H1 (cell line): ENCODE data around the gene ASCC2. TPM values are rescaled to one million over a fixed set of nuclear protein-coding genes. Genes with fewer than 3 reads are reported as not detected.

ENCODE experiments used
- CTCF ChIA-PET: fragments of 300-600 bp; sonication (Branson Sonifier 250); formaldehyde crosslinking; loops from one replicate; lab custom pipeline; 2021; ENCODE audit not compliant: partially characterized antibody; lab: Charles Lee
- POLR2A ChIA-PET: fragments of 300-600 bp; sonication (Branson Sonifier 250); formaldehyde crosslinking; loops from one replicate; lab custom pipeline; 2021; ENCODE audit warnings: inconsistent platforms; ENCODE audit not compliant: partially characterized antibody; lab: Charles Lee
- DNase-seq, 2 experiments: peaks; one replicate each; pipeline versions ENCODE4 v3.0.0 to v3.0.0-alpha.2; 2010 to 2022; ENCODE audit warnings: low spot score in 2 of 2, low read depth in 1 of 2, mixed read lengths in 1 of 2
- FAIRE-seq: peaks from 2 replicates; lab custom pipeline; 2011; peaks lifted over from hg19 to GRCh38; lab: Jason Lieb, UNC
- H2AFZ ChIP-seq: 2 replicates; pipeline ENCODE4 v1.8.1; 2012; ENCODE audit warnings: low read length, inconsistent platforms
- H2AK5ac ChIP-seq: 2 replicates; pipeline ENCODE4 v1.6.1; 2013; ENCODE audit warnings: low read depth, low read length
- H2BK120ac ChIP-seq: replicated peaks from 2 replicates; pipeline ENCODE3; 2013; ENCODE audit warnings: low read depth, low read length, inconsistent platforms
- H2BK12ac ChIP-seq: 2 replicates; pipeline ENCODE4 v1.6.1; 2013; ENCODE audit warnings: low read depth, low read length
- H2BK15ac ChIP-seq: 2 replicates; pipeline ENCODE4 v1.6.1; 2013; ENCODE audit warnings: low read length
- H2BK20ac ChIP-seq: 2 replicates; pipeline ENCODE4 v1.6.1; 2013; ENCODE audit warnings: low read length
- H2BK5ac ChIP-seq: 2 replicates; pipeline ENCODE4 v1.6.1; 2013; ENCODE audit warnings: low read depth, low read length
- H3K14ac ChIP-seq: 2 replicates; pipeline ENCODE4 v1.6.1; 2013; ENCODE audit warnings: inconsistent platforms; ENCODE audit not compliant: insufficient read length
- H3K18ac ChIP-seq: 2 replicates; pipeline ENCODE4 v1.6.1; 2013; ENCODE audit warnings: low read length; ENCODE audit errors: extremely low read depth
- H3K23ac ChIP-seq: 2 replicates; pipeline ENCODE4 v1.6.1; 2013; ENCODE audit warnings: inconsistent platforms; ENCODE audit not compliant: insufficient read length
- H3K23me2 ChIP-seq: 2 replicates; pipeline ENCODE4 v1.6.1; 2013; ENCODE audit warnings: low read depth, low read length
- H3K27ac ChIP-seq: 2 replicates; pipeline ENCODE4 v1.6.1; 2011; ENCODE audit warnings: low read depth, low read length, inconsistent platforms
- H3K27me3 ChIP-seq, 4 experiments: replicated peaks in 1 of 4; 1 replicate in 1 of 4; 2 replicates in 3 of 4; pipeline versions ENCODE4 v1.6.1 to v1.8.1; 2011 to 2013; ENCODE audit warnings: low read length in 3 of 4, mild to moderate bottlenecking in 3 of 4, inconsistent platforms in 2 of 4, mixed read lengths in 2 of 4, moderate library complexity in 1 of 4; ENCODE audit not compliant: control insufficient read depth in 3 of 4, insufficient read depth in 3 of 4; ENCODE audit errors: extremely low read depth in 1 of 4
- H3K36me3 ChIP-seq, 4 experiments: 2 replicates each; pipeline versions ENCODE4 v1.6.1 to v1.8.1; 2011 to 2013; ENCODE audit warnings: mild to moderate bottlenecking in 4 of 4, low read length in 3 of 4, moderate library complexity in 2 of 4, control low read depth in 1 of 4, inconsistent platforms in 1 of 4; ENCODE audit not compliant: insufficient read depth in 4 of 4, control insufficient read depth in 2 of 4
- H3K4ac ChIP-seq: replicated peaks from 2 replicates; pipeline ENCODE3; 2013; ENCODE audit warnings: low read length, low read depth, mixed read lengths, inconsistent platforms; ENCODE audit not compliant: insufficient read length
- H3K4me1 ChIP-seq, 4 experiments: replicated peaks in 1 of 4; 1 replicate in 1 of 4; 2 replicates in 3 of 4; pipeline versions ENCODE4 v1.6.1 to v1.8.1; 2011 to 2013; ENCODE audit warnings: low read length in 3 of 4, inconsistent platforms in 2 of 4, mixed read lengths in 1 of 4; ENCODE audit not compliant: insufficient read depth in 4 of 4, control insufficient read depth in 3 of 4
- H3K4me2 ChIP-seq, 2 experiments: 2 replicates each; pipeline versions ENCODE4 v1.6.1 to v1.8.1; 2011 to 2013; ENCODE audit warnings: low read depth in 2 of 2, low read length in 2 of 2, control low read depth in 1 of 2, inconsistent platforms in 1 of 2, mild to moderate bottlenecking in 1 of 2; ENCODE audit not compliant: insufficient read depth in 1 of 2
- H3K4me3 ChIP-seq, 4 experiments: fragments of 200-600, 300-600 bp in 1 of 4; sonication (generic), shearing (Covaris generic), sonication (Bioruptor Twin) in 1 of 4; 2 replicates each; pipeline versions ENCODE4 v1.5.1 to v1.8.1; 2011 to 2016; ENCODE audit warnings: low read length in 4 of 4, low read depth in 3 of 4, control low read depth in 2 of 4, inconsistent platforms in 2 of 4, mild to moderate bottlenecking in 2 of 4, mixed read lengths in 1 of 4, moderate library complexity in 1 of 4; ENCODE audit not compliant: insufficient read depth in 2 of 4; ENCODE audit errors: extremely low read depth in 1 of 4
- H3K56ac ChIP-seq: replicated peaks from 2 replicates; pipeline ENCODE3; 2013; ENCODE audit warnings: low read depth, mild to moderate bottlenecking, mixed read lengths, low read length, inconsistent platforms; ENCODE audit not compliant: insufficient read length
- H3K79me1 ChIP-seq: 2 replicates; pipeline ENCODE4 v1.6.1; 2013; ENCODE audit warnings: low read depth, low read length, control low read depth
- H3K79me2 ChIP-seq, 2 experiments: 2 replicates each; pipeline versions ENCODE4 v1.6.1 to v1.8.1; 2012 to 2013; ENCODE audit warnings: low read length in 2 of 2, mild to moderate bottlenecking in 2 of 2, inconsistent platforms in 1 of 2; ENCODE audit not compliant: insufficient read depth in 2 of 2, control insufficient read depth in 1 of 2
- H3K9ac ChIP-seq, 4 experiments: replicated peaks in 1 of 4; 1 replicate in 1 of 4; 2 replicates in 3 of 4; pipeline versions ENCODE4 v1.6.1 to v1.8.1; 2011 to 2013; ENCODE audit warnings: low read depth in 3 of 4, low read length in 3 of 4, control low read depth in 2 of 4, mild to moderate bottlenecking in 2 of 4, moderate library complexity in 2 of 4, inconsistent platforms in 1 of 4; ENCODE audit errors: extremely low read depth in 1 of 4
- H3K9me3 ChIP-seq, 2 experiments: 2 replicates each; pipeline versions ENCODE4 v1.6.1 to v1.8.1; 2012 to 2013; ENCODE audit warnings: mild to moderate bottlenecking in 2 of 2, moderate library complexity in 2 of 2, control low read depth in 1 of 2, inconsistent platforms in 1 of 2, low read depth in 1 of 2, low read length in 1 of 2, mixed read lengths in 1 of 2; ENCODE audit not compliant: insufficient read depth in 2 of 2
- H4K20me1 ChIP-seq, 2 experiments: replicated peaks in 1 of 2; 2 replicates each; pipeline versions ENCODE3 to v1.8.1; 2011 to 2013; ENCODE audit warnings: inconsistent platforms in 2 of 2, low read length in 2 of 2, mild to moderate bottlenecking in 1 of 2; ENCODE audit not compliant: insufficient read depth in 2 of 2, control insufficient read depth in 1 of 2
- H4K5ac ChIP-seq: 2 replicates; pipeline ENCODE4 v1.6.1; 2013; ENCODE audit warnings: low read length, low read depth, mixed read lengths, inconsistent platforms; ENCODE audit not compliant: insufficient read length
- H4K8ac ChIP-seq: 2 replicates; pipeline ENCODE4 v1.8.0; 2013; ENCODE audit warnings: mild to moderate bottlenecking, moderate library complexity, low read length, inconsistent platforms; ENCODE audit not compliant: insufficient read depth; ENCODE audit errors: extremely low read depth
- H4K91ac ChIP-seq: replicated peaks from 2 replicates; pipeline ENCODE3; 2013; ENCODE audit warnings: low read length, mixed read lengths, inconsistent platforms; ENCODE audit not compliant: insufficient read length
- CHD2 ChIP-seq: IDR thresholded peaks from 2 replicates; pipeline ENCODE4 v1.6.1; 2012; ENCODE audit warnings: low read length, improper control_type of control experiment
- GABPA ChIP-seq: IDR thresholded peaks from 2 replicates; pipeline ENCODE4 v1.6.1; 2011; ENCODE audit warnings: mild to moderate bottlenecking, low read length, moderate library complexity, borderline replicate concordance; ENCODE audit not compliant: insufficient read depth
- KDM5A ChIP-seq: fragments of 200-600 bp; IDR thresholded peaks from 2 replicates; pipeline ENCODE4 v1.7.1; 2012; ENCODE audit warnings: mild to moderate bottlenecking, low read length, inconsistent platforms, mixed read lengths
- ZNF274 ChIP-seq: IDR thresholded peaks from 2 replicates; pipeline ENCODE4 v1.7.0; 2012; ENCODE audit warnings: low read length, borderline replicate concordance; ENCODE audit errors: extremely low read depth
- WGBS, 2 experiments: shearing (Covaris generic) in 1 of 2; methylation state at CpG; one replicate each; pipeline versions ENCODE4 v1.1.6 to v1.1.7; 2013 to 2015; ENCODE audit warnings: low lambda C conversion rate in 2 of 2, mixed read lengths in 2 of 2, inconsistent platforms in 1 of 2, low coverage in 1 of 2, missing lambda C conversion rate in 1 of 2; ENCODE audit not compliant: insufficient replicate concordance in 2 of 2, insufficient coverage in 1 of 2, insufficient read length in 1 of 2; ENCODE audit errors: extremely low coverage in 1 of 2, missing lambda C conversion rate in 1 of 2; 5-methylcytosine and 5-hydroxymethylcytosine counted together
- polyA plus RNA-seq, 7 experiments: library from polyadenylated mRNA; depleted of rRNA in 3 of 7; stranded (reverse) in 5 of 7; unstranded in 2 of 7; fragments of >200 nt in 5 of 7; fragments of 200-250 nt in 2 of 7; gene quantifications; 1 replicate in 5 of 7; 2 replicates in 1 of 7; 4 replicates in 1 of 7; pipeline versions ENCODE4 v1.2.1 to v1.2.3, GENCODE V29; 2011 to 2013; ENCODE audit warnings: missing spikeins in 2 of 7, mixed read lengths in 2 of 7
- total RNA-seq: library from RNA; stranded (reverse); fragmentation: NEBNext Ultra II Directional; extraction: Animal tissue kit (Norgen Biotek cat#: 25700); gene quantifications from 2 replicates; pipeline ENCODE4 v1.2.1, GENCODE V29; 2021

ASCC2 gene
- total and polyA plus RNA-seq, 2 of the 8 experiments (the other 6 are each of a cell fraction or from before 2014, with no cell fraction given), result 35.0 to 35.8 TPM

DNA sequence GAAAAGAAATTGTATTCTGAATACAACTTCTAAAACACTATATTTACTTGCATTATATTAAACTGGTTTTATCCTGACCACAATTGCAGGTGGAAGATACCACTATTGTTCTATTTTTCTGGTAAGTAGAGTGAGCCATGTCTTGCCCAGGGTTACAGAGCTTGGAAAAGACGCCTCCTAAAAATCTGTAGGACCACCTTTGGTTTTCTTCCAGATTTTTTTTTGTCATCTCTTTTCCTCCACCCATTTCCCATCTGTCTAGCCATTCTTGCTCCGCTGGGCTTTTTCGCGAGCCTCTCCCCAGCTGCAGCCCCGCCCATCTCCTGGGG is 44.6 kb upstream of the ASCC2 start:
- CTCF ChIA-PET, result interaction anchor here (0.6 to 1.5 kb wide), 4 partner anchors 12 to 1203 kb away, joined by 3 to 4 read pairs (median 4); no protein-coding TSS in a partner anchor
- Histone ChIP-seq H3K23me2 (0 out of 2 replicates have a peak, but pooled peaks cover 2% of the 10 kb centered on the region), H3K36me3 (no peaks in the 10 kb centered on the region)

More for the DNA sequence above, 44.6 kb upstream of the ASCC2 start:
- POLR2A ChIA-PET, result interaction anchor here (1.3 kb wide), 1 partner anchor 52 kb away, joined by 3 read pairs; no protein-coding TSS in a partner anchor
- no peak overlapping the region for H4K5ac ChIP-seq
- H3K27me3 ChIP-seq, result no peaks in the 10 kb centered on the region
- no peak overlapping the region for H2BK5ac ChIP-seq
- H2BK15ac ChIP-seq, result no peak overlapping the region
- H2AK5ac ChIP-seq, result no peak overlapping the region
- no peak overlapping the region for H3K18ac ChIP-seq
- H2BK120ac ChIP-seq, result no peak overlapping the region
- H3K9me3 ChIP-seq, result no peaks in the 10 kb centered on the region
- no peak overlapping the region for H4K8ac ChIP-seq
- no peak overlapping the region for H2BK12ac ChIP-seq
- no peak overlapping the region for H3K4ac ChIP-seq
- 0% methylated on average over 2 of the region's 5 CpGs; no CpG with 5 or more reads in 1 of the 2 experiments for WGBS, 2 experiments
- H3K56ac ChIP-seq, result no peak overlapping the region
- no peak for DNase-seq
- no peak overlapping the region for H3K23ac ChIP-seq
- H3K27ac ChIP-seq, result no peak overlapping the region
- no peaks in the 10 kb centered on the region for H3K79me1 ChIP-seq
- H3K4me2 ChIP-seq, result peak overlapping the region in 1 of 2 experiments; percentile 45; a peak in 1 of 4 replicates
- peak overlapping the region in 2 of 4 experiments; percentile 84 to 96; a peak in 4 of 8 replicates for H3K4me3 ChIP-seq
- FAIRE-seq, result no peak
- peaks cover 0 to 5% (median 3%) of the 10 kb centered on the region in 4 experiments; a peak in 4 of 7 replicates for H3K4me1 ChIP-seq
- H2AFZ ChIP-seq, result no peak overlapping the region
- H4K20me1 ChIP-seq, result peaks cover 0 to 5% of the 10 kb centered on the region in 2 experiments
- no peak overlapping the region for H3K9ac ChIP-seq
- H3K79me2 ChIP-seq, result peaks cover 0 to 41% of the 10 kb centered on the region in 2 experiments; a peak in 2 of 4 replicates
- TF ChIP-seq KDM5A (no peak), CHD2 (no peak), ZNF274 (no peak), GABPA (no peak)
- no peak overlapping the region for H4K91ac ChIP-seq
- H3K14ac ChIP-seq, result no peak overlapping the region
- H2BK20ac ChIP-seq, result no peak overlapping the region
